Epithelial cell of prostate (primary cell): ENCODE measurements around the gene MPEG1.

ENCODE experiments used
- DNase-seq: peaks from one replicate; pipeline ENCODE4 v3.0.0-alpha.2; 2011; ENCODE audit warnings: low read depth, low spot score
- H3K27ac ChIP-seq: fragments of 450-650 bp; 2 replicates; pipeline ENCODE4 v1.5.1; 2017; ENCODE audit warnings: mild to moderate bottlenecking

Gene MPEG1

GRCh38 chr11:59192446-59193020 is 20.2 kb downstream of the MPEG1 start:
- no peak for DNase-seq

GRCh38 chr11:59191890-59192289 is 20.8 kb downstream of the MPEG1 start:
- H3K27ac ChIP-seq, result no peak overlapping the region
- no peak for DNase-seq

More at GRCh38 chr11:59192446-59193020, 20.2 kb downstream of the MPEG1 start:
- H3K27ac ChIP-seq, result no peak overlapping the region

- H3K27ac ChIP-seq, result no peak overlapping the region
- no peak for DNase-seq
Observed at GRCh38 chr11:59191095-59191494, 21.6 kb downstream of the MPEG1 start.

- DNase-seq, result no peak
- H3K27ac ChIP-seq, result no peak overlapping the region
Observed at GRCh38 chr11:59189986-59190385, 22.7 kb downstream of the MPEG1 start.

- no peak for DNase-seq
- no peak overlapping the region for H3K27ac ChIP-seq
Observed at GRCh38 chr11:59188954-59189353, 23.8 kb downstream of the MPEG1 start.

GRCh38 chr11:59187587-59187986 is 25.1 kb downstream of the MPEG1 start:
- DNase-seq, result no peak
- H3K27ac ChIP-seq, result no peak overlapping the region

GRCh38 chr11:59187035-59187434 is 25.7 kb downstream of the MPEG1 start:
- no peak overlapping the region for H3K27ac ChIP-seq
- DNase-seq, result no peak

GRCh38 chr11:59186130-59186594 is 26.6 kb downstream of the MPEG1 start:
- no peak overlapping the region for H3K27ac ChIP-seq
- DNase-seq, result no peak

- no peak overlapping the region for H3K27ac ChIP-seq
- DNase-seq, result no peak
Observed at GRCh38 chr11:59185386-59185945, 27.3 kb downstream of the MPEG1 start.

- DNase-seq, result no peak
- H3K27ac ChIP-seq, result no peak overlapping the region
Observed at GRCh38 chr11:59184691-59185339, 27.9 kb downstream of the MPEG1 start.

GRCh38 chr11:59183771-59184170 is 29.0 kb downstream of the MPEG1 start:
- no peak for DNase-seq

GRCh38 chr11:59182457-59183151 is 30.1 kb downstream of the MPEG1 start:
- no peak for DNase-seq
- no peak overlapping the region for H3K27ac ChIP-seq

More at GRCh38 chr11:59183771-59184170, 29.0 kb downstream of the MPEG1 start:
- no peak overlapping the region for H3K27ac ChIP-seq

- no peak overlapping the region for H3K27ac ChIP-seq
- no peak for DNase-seq
Observed at GRCh38 chr11:59181746-59182456, 30.8 kb downstream of the MPEG1 start.

GRCh38 chr11:59180907-59181306 is 31.8 kb downstream of the MPEG1 start:
- H3K27ac ChIP-seq, result no peak overlapping the region
- no peak for DNase-seq

GRCh38 chr11:59180168-59180776 is 32.5 kb downstream of the MPEG1 start:
- H3K27ac ChIP-seq, result no peak overlapping the region
- DNase-seq, result no peak

- H3K27ac ChIP-seq, result no peak overlapping the region
- DNase-seq, result no peak
Observed at GRCh38 chr11:59179121-59179520, 33.6 kb downstream of the MPEG1 start.

GRCh38 chr11:59178402-59178801 is 34.3 kb downstream of the MPEG1 start:
- no peak overlapping the region for H3K27ac ChIP-seq
- no peak for DNase-seq

- no peak for DNase-seq
- no peak overlapping the region for H3K27ac ChIP-seq
Observed at GRCh38 chr11:59176330-59176729, 36.4 kb downstream of the MPEG1 start.

GRCh38 chr11:59175091-59175501 is 37.6 kb downstream of the MPEG1 start:
- no peak for DNase-seq
- peak overlapping the region; percentile 96 for H3K27ac ChIP-seq

- DNase-seq, result peak; percentile 81
Observed at GRCh38 chr11:59174664-59175033, 38.1 kb downstream of the MPEG1 start.

More at GRCh38 chr11:59174664-59175033, 38.1 kb downstream of the MPEG1 start:
- H3K27ac ChIP-seq, result peak overlapping the region; percentile 96
